Germinal center (tissue), 1 donor: ENCODE data around the gene TMEM52.

Source experiments
- DNase-seq: peaks from one replicate; pipeline ENCODE4 v3.0.0; 2012; ENCODE audit warnings: mixed read lengths, low spot score

The TMEM52 gene

GRCh38 chr1:1914971-1915692 lies 3.9 kb downstream of the TMEM52 start, which contains the start of gene CALML6:
TSS of gene CALML6 (plus strand) at chr1:1915260. CDS start at chr1:1915281, 21 bp downstream.
- DNase-seq = no peak

DNA sequence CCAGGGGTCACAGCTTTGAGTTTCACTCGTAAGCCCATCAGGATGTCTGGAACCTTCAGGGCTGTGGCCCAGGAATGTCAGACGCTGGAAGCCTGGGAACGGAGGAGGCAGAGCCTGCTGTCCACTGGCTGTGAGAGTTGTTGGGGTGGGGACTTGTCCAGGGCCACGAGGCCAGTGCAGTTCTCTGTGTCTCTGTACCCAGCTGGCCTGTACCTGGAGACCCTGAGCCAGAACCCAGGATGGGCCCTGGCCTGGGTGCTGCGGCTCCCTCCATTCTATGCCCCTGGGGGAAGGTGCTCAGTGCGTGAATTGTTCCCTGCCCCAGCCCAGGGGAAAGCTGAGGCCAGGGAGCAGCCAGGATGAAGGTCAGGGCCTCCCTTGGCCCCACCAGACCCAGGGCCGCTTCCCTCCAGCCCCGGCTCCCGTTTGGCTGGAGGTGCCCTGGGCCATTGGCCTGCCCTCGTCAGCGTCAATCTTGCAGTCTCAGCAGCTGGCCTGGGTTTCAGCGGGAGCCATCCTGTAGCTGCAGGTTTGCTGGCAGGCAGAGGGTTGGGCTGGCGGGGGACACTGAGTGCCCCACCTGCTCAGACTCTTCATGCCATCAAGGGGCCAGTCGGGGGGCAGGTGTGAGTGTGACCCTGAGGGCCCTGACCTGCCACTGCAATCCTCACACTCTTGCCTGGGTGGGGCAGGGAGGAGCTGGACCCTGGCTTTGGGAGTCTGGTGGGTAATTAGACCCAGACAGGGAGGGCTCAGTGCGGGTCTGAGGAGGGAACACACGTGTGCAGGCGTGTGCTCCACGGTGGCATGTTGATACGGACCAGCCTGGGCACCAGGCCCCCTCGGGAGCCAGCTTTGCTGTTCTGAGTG lies 4.7 kb downstream of the TMEM52 start:
- DNase-seq = no peak

- DNase-seq = no peak
Measured at GRCh38 chr1:1911350-1912041, 7.6 kb downstream of the TMEM52 start.

- DNase-seq = no peak
Measured at GRCh38 chr1:1910651-1911331, 8.3 kb downstream of the TMEM52 start.

DNA sequence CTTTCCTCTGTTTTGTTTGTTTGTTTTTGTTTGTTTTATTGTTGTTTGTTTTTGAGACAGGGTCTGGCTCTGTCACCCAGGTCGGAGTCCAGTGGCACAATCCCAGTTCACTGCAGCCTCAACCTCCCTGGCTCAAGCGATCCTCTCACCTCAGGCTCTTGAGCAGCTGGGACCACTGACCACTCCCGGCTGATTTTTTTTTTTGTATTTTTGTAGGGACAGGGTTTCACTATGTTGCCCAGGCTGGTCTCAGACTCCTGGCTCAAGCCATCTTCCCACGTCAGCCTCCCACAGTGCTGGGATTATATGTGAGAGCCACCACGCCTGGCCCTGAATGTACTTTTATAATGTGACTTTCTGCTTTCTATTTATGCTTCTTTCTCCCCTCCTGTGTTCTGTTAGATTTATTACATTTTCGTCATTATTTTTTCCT lies 9.0 kb downstream of the TMEM52 start:
- no peak for DNase-seq

DNA sequence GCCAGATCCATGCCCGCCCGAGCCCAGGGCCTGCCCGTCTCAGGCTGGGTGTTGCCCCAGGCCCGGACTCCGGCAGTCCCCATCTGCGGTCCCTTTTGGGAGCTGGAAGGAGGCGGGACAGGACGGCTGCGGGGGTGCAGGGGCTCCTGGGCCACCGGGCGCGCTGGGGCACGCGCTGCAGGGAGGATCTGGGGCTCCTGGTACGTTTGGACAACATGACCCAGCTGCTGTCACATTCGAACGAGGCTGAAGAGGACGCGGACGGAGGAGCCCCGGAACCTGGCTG lies 10.6 kb downstream of the TMEM52 start:
- peak; percentile 62 for DNase-seq

DNA sequence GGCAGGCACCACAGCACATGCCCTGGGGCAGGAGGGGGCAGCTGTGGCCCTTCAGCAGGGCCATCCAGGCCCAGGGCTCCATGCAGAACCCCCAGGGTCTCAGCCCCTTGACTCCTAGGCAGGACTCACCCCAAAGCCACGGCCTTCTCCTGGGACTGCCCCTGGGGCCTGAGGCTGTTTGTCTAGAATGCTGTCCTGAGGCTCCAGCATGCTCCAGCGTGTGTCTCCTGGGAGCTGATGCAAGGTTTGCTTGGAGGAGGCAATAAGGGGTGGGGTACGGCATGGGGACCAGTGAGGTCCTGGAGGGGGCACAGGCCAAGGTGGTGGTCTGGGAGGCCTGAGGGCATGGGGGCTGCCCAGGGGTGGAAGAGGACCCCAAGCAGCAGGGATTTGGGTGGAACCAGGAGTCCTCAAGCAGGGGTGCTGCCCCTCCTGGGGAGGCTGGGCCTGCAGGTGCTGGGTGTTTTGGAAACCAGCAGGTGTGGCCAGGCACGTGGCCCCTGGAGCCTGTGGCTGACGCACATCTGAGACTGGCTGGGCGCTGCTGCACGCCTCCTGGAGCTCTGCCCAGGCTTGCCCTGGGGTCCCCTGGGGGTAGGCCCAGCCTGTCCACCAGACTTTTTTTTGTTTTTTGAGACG lies 11.9 kb downstream of the TMEM52 start:
- peak; percentile 47 for DNase-seq

- peak; percentile 76 for DNase-seq
Measured at GRCh38 chr1:1906185-1907097, 12.6 kb downstream of the TMEM52 start.

GRCh38 chr1:1903224-1903623 lies 15.9 kb downstream of the TMEM52 start:
- no peak for DNase-seq

GRCh38 chr1:1901641-1902294 lies 17.3 kb downstream of the TMEM52 start:
- no peak for DNase-seq

- no peak for DNase-seq
Measured at GRCh38 chr1:1900883-1901640, 18.0 kb downstream of the TMEM52 start.

- no peak for DNase-seq
Measured at GRCh38 chr1:1899967-1900327, 19.1 kb downstream of the TMEM52 start.

DNA sequence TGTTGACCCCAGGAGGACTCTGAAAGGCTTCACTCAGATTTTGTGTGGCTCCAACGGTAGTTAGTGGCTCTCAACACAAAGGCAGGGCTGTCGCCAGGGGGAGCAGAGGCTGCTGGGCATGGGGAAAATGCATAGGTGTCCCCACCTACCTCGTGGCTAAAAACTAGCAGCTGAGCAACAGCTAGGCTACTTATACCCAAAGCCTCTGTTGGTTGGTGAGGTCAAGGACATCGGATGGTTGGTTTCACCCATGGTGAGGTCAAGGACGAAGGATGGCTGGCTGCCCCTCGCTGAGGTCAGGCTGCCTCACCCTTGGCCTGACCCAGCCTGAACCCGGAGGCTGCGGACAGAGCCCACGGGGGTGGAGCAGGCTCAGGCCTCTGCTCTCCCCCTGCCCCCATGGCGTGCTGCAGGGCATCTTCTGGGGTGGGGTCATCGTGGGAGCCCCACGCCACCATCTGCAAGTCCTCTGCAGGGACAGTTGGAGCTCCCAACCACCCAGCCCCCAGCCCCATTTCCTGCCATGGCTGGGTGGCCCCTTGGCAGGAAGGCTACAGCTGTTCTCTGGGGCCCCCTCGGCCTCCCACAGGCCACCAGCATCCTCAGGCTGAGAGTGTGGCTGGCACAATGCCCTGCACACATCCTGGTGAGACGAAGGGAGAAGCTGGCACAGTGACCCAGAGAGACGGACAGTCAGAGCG lies 19.7 kb downstream of the TMEM52 start:
- peak; percentile 58 for DNase-seq

DNA sequence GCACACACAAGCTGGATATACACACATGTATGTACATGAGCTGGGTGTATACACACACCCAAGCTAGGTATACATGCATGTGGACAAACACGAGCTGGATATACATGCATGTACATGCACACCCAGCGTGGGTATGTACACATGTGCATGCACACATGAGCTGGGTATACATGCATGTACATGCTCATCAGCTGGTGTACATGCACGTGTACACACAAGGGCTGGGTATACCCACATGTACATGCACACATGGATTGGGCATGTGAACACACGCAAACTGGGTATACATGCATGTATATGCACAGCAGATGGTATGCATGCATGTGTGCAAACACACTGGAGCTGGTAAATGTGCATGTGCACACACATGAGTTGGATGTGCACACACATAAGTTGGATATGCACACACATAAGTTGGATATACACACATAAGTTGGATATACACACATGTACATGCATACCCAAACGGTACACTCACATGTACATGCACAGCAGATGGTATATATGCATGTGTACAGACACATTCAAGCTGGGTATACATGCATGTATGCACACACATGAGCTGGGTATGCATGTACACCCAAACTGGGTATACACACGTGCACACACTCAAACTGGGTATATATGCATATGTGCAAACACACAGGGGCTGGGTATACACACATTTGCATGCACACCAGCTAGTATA lies 20.7 kb downstream of the TMEM52 start:
- DNase-seq = no peak

DNA sequence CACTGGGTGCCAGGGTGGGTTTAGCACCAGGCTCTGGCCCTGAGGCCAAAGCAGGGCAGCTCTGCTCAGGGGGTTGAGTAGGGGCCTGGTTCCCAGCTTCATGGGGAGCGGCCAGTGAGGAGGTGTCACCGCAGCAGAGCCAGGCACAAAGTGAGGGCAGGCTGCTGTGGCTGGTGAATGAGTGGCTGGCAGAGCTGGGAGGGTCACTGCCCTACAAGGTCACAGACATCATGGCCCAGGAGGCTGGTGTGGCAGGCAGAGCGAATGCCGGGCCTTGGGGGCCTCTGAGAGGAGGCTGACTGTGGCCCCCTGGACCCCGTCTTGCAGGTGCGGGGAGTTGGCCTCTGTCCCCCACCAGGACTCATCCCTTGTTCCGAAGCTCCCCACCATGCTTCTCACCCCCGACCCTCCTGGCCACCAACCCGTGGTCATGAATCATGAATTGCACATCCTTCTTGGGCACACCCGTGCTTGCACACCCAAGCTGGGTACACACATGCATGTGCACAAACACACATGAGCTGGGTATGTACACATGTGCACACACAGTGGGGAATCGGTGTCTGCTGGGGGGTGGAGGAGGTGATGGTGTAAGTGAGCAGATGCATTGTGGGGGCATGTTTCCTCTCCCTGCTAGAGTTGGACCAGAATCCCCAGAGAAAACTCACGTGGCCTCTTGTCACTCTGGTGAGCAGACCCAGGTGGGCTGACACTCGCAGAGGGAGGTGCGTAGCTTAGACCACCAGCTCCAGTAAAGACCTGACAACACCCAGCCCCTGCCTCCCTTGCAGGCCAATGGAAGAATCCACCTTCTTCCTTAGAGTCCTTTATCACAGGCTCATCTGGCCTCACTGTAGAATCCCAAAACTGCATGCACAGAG lies 23.4 kb downstream of the TMEM52 start:
- peak; percentile 69 for DNase-seq

- no peak for DNase-seq
Measured at GRCh38 chr1:1895060-1895418, 24.0 kb downstream of the TMEM52 start.

GRCh38 chr1:1894354-1895059 lies 24.6 kb downstream of the TMEM52 start:
- DNase-seq = no peak
